K562 (cell line): ENCODE results near the gene NDST1. TPM values are rescaled to one million over a fixed set of nuclear protein-coding genes. Genes with fewer than 3 reads are reported as not detected.

Experiments used
- AFF4 ChIP-seq: sonication (generic); formaldehyde crosslinking; IDR thresholded peaks from 2 replicates; pipeline ENCODE4 v1.8.0; 2023; ENCODE audit warnings: mild to moderate bottlenecking, missing genetic modification reagents
- CHD7 ChIP-seq: fragments of 200-600 bp; sonication (generic); IDR thresholded peaks from one replicate; pipeline ENCODE4 v1.6.1; 2012; ENCODE audit warnings: mild to moderate bottlenecking, low read depth, low read length, inconsistent platforms
- CTCFL ChIP-seq: IDR thresholded peaks from 2 replicates; pipeline ENCODE4 v1.6.1; 2011; ENCODE audit warnings: borderline replicate concordance, low read depth, mild to moderate bottlenecking, moderate library complexity, low read length; ENCODE audit not compliant: insufficient read depth, poor library complexity, severe bottlenecking
- SMARCE1 ChIP-seq: fragments of 450-650 bp; IDR thresholded peaks from 2 replicates; pipeline ENCODE4 v1.7.1; 2016; ENCODE audit warnings: mild to moderate bottlenecking
- YY1 ChIP-seq, 3 experiments: IDR thresholded peaks; 2 replicates each; pipeline ENCODE4 v1.6.1; 2011; ENCODE audit warnings: low read length in 2 of 3, mild to moderate bottlenecking in 2 of 3, moderate library complexity in 2 of 3, borderline replicate concordance in 1 of 3, control low read depth in 1 of 3, low read depth in 1 of 3; ENCODE audit not compliant: insufficient read depth in 3 of 3, insufficient replicate concordance in 2 of 3, control insufficient read depth in 1 of 3, insufficient read length in 1 of 3; ENCODE audit errors: extremely low read depth in 1 of 3
- ZNF76 ChIP-seq: fragments of 250-450 bp; sonication (Bioruptor Pico); IDR thresholded peaks from 2 replicates; pipeline ENCODE4 v1.4.0; 2020; ENCODE audit warnings: mild to moderate bottlenecking, moderate library complexity, borderline replicate concordance
- polyA plus RNA-seq, 8 experiments: library from polyadenylated mRNA; depleted of rRNA in 4 of 8; stranded (reverse) in 5 of 8; unstranded in 3 of 8; fragments of >200 nt; fragmentation: Nextera tagmentation in 2 of 8; fragmentation: Illumina TruSeq in 1 of 8; extraction: Ambion mirVana in 2 of 8; extraction: Trizol in 1 of 8; gene quantifications; 2 replicates each; pipeline versions ENCODE4 v1.2.1 to v1.2.3, GENCODE V29; 2011 to 2014; ENCODE audit warnings: inconsistent platforms in 1 of 8, missing spikeins in 1 of 8
- total RNA-seq, 7 experiments: library from RNA; depleted of rRNA in 6 of 7; stranded (reverse); fragments of >200 nt in 6 of 7; fragmentation: Illumina TruSeq in 2 of 7; extraction: Trizol in 2 of 7; gene quantifications; 2 replicates each; pipeline versions ENCODE4 v1.2.1 to v1.2.3, GENCODE V29; 2011 to 2021; ENCODE audit warnings: low replicate concordance in 1 of 7

NDST1 gene
- total and polyA plus RNA-seq, 9 of the 15 experiments (the other 6 are each of a cell fraction or from before 2014, with no cell fraction given), result 0.38 to 47.9 (median 9.9) TPM

- TF ChIP-seq CTCFL (peak; percentile 35), AFF4 (0 out of 2 replicates have a peak, but pooled peaks have one; percentile 67), YY1 (IDR thresholded peaks at IDR 0.05; ENCODE audit: borderline replicate concordance in 1 of 3, control insufficient read depth in 1 of 3, extremely low read depth in 1 of 3, insufficient read depth in 3 of 3, insufficient read length in 1 of 3, insufficient replicate concordance in 2 of 3, low read depth in 1 of 3, low read length in 2 of 3) (peak in 1 of 3 experiments; percentile 31), ZNF76 (CRISPR knock-in tag) (no peak), CHD7 (no peak), SMARCE1 (no peak)
Measured at GRCh38 chr5:150458802-150459557, 49.0 kb upstream of the NDST1 start (continued).
